A549 treated with AZD9567 at 1 μM for 4 hours (cell line): ENCODE results near the gene HTR2C. TPM values are rescaled to one million over a fixed set of nuclear protein-coding genes. Genes with fewer than 3 reads are reported as not detected.

Experiments
- total RNA-seq: library from RNA; stranded (reverse); fragments of 200-300 nt; extraction: Qiagen RNA extraction; gene quantifications from 5 replicates; pipeline ENCODE4 v1.2.3, GENCODE V29; 2022; ENCODE audit not compliant: insufficient read depth

Gene HTR2C
- not detected in 5 replicates for total RNA-seq

GRCh38 chrX:114583646-114584374 is at the start of gene HTR2C:
HTR2C (plus strand) TSS chrX:114584086; CDS start chrX:114726937, 142,851 bp downstream.

